ENCODE results near the gene VRK2.

- TF ChIP-seq CTCF (conservative IDR thresholded peaks at IDR 0.05), result no peak
- no peak for TF ChIP-seq EZH2 (IDR thresholded peaks at IDR 0.05; ENCODE audit: low read depth)
Observed at GRCh38 chr2:58197894-58198293, 151.3 kb downstream of the VRK2 start.

Data from PC-9 (cell line).